Cerebellar nuclear complex (tissue), 1 donor: ENCODE results near the gene RIN3.

Source experiments
- DNase-seq, 2 experiments: peaks; one replicate each; lab custom pipeline; 2025; lab: John Stamatoyannopoulos, UW

Gene RIN3, protein sequence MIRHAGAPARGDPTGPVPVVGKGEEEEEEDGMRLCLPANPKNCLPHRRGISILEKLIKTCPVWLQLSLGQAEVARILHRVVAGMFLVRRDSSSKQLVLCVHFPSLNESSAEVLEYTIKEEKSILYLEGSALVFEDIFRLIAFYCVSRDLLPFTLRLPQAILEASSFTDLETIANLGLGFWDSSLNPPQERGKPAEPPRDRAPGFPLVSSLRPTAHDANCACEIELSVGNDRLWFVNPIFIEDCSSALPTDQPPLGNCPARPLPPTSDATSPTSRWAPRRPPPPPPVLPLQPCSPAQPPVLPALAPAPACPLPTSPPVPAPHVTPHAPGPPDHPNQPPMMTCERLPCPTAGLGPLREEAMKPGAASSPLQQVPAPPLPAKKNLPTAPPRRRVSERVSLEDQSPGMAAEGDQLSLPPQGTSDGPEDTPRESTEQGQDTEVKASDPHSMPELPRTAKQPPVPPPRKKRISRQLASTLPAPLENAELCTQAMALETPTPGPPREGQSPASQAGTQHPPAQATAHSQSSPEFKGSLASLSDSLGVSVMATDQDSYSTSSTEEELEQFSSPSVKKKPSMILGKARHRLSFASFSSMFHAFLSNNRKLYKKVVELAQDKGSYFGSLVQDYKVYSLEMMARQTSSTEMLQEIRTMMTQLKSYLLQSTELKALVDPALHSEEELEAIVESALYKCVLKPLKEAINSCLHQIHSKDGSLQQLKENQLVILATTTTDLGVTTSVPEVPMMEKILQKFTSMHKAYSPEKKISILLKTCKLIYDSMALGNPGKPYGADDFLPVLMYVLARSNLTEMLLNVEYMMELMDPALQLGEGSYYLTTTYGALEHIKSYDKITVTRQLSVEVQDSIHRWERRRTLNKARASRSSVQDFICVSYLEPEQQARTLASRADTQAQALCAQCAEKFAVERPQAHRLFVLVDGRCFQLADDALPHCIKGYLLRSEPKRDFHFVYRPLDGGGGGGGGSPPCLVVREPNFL

DNA sequence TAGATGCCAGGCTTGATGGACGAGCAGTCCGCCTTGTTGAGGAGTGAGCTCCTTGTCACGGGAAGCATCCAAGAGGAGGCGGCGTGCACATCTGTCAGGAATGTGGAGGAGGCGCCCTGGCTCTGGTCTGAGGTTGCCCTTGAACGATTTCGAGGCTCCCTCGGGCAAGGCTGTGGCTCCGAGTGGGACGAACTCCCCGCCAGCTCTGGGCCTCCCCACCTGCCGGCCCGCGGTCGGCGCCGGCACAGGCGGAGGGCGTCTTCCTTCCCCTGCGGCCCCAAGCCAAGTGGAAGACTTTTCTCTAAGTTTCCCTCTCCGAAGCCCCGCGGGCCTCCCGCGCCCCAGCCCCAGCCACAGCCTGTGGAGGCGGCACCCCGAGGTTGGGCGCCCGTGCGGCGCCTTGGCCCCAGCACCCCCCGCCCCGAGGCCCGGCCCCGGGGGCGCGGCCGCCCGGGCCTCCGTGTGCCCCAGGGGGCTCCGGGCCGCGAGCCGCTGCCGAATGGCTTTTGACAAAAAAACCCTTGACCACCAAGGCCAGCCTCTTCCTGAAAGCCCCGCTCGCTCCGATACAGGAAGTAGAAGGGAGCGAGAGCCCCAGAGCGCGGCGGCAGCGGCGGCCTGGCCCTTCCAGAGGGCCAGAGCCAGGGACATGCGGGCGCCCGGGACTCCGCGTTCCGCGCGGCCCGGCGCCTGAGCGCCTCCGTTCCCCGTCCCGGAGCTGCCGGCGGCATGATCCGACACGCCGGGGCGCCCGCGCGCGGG, at the start of gene RIN3:
Gene RIN3 (plus strand): TSS at position 578 of the 762 bp plus-strand sequence. CDS start 152 bp downstream, at position 730.
- no peak for DNase-seq

DNA sequence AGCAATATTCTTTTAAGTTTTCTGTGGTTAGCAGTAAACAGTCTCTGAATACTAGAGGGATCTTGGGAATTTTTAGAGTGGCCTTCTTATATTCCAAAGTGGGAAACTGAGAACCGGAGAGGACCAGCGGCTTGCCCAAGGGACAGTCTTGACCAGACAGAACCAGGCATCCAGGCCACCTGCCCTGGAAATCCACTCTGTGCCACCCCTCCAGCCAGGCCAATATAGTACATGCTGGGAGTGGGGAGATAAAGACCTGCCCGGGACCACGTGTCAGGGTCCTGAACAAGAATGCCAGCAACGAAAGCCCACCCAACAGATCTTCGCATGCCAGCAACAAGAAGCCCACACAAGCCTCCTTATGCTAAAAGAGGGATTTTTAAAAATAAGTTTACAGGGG, 49.4 kb upstream of the RIN3 start:
- no peak for DNase-seq

DNA sequence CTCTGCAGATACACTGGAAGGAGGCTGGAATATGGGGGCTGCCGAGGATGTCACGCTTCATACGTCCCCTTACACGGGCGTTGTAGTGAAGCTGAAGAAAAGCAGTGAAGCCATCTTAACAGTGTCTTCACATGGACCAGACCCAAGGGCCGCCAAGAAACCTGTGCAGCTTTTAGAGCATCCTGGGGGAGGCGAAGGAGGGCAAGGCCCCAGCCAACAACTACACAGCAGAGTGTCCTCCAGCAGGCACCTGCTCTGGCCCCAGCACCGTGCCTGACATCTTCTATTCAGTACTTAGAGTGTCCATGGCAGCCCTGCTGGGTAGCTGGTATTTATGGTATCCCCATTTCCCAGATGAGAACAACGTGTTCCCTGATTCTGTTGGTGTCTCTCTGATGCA, 48.9 kb upstream of the RIN3 start:
- no peak for DNase-seq

DNA sequence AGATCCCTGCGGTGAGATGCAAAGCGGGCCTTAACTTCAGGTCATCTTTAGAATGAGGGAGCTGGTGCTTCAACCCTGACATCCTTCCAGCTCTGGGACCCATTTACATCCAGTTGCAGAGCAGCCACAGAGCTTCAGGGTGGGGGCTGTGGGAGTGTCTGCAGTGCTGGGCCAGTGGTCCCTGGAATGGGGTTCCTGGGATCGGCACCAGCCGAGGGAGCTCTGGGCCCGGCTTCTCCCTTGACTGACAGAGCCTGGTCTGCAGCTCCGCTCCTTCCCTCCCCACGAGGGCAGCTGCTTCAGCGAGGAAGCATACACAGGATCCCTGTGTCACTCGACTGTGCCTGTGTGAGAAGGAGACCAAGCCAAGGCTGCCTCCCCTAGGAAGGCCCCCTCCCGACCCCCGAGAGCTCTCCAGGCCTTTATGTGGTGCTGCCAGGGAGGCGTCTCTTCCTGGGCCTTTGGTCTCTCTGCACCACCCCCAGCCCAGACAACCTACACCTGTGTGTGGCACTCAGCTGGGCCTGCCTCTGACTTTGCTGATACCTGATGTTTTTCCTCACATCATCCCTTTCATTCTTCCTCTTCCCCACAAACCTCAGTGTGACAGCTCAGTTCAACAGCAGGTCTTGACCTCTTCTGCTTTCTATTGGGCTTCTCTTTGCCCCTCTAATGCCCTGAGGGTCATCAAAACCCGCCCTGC, 48.1 kb upstream of the RIN3 start:
- no peak for DNase-seq

DNA sequence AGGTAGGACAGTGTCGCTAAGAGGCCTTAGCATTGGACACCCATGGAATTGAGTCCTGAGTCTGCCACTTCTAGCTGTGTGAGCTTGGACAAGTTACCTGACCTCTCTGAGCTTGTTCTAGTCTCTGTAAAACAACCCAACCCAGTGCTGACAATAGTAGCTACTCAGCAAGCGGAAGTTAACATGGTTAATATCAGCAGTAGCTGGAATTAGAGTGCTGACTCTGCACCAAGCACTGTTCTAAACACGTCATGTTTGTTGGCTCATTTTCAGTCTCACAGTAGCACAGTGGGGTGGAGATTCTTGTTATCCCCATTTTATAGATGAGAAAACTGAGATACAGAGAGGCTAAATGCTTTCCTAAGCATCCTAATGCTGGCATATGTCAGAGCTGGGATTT, 47.5 kb upstream of the RIN3 start:
- no peak for DNase-seq

DNA sequence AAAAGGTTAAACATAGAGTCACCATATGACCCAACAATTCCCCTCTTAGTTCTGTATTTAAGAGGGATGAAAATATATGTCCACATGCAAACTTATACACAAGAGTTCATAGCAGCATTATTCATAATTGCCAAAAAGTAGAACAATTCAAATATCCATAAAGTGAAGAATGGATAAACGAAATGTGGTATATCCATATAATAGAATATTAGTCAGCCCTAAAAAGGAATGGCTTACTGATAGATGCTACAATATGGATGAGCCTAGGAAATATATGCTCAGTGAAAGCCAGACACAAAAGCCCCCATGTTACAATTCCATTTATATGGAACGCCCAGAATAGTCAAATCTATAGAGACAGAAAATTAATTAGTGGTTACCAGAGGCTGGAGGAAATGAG, 44.1 kb upstream of the RIN3 start:
- no peak for DNase-seq

DNA sequence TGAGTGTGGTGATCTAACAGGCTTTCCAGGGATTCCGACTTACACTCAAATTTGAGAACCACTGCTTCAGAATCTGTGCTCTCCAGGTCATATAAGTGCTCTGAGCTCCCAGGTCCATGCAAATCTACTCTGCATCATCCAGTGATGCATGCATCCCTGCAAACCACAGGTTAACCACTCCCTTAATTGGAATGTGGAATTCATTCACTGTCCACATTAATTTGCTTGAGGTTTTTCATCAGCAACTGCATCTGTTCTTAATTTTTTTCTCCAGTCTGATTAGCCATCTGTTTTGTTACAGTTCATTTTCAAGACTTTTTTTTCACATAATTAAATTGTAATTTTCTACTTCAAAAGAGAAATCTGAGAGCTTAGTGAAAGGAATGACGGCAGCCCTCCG, 43.4 kb upstream of the RIN3 start:
- DNase-seq, result no peak

DNA sequence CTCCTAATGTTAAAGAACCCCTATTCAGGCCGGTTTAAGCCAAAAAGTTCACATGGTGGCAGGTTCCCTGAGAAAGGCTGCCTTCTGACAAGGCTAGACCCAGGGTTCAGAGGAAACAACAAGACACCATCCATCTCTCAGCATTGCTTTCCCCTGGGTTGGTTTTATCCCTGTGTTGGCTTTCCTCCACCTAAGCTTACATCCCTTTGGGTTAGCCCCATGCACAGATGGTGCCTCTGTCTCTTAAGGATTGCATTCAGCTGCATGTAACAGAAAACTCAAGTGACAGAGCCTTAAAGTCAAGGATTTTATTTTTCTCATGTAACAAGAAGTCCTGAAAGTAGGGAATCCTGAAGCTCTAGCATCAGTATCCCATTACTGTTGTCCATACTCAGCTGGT, 42.8 kb upstream of the RIN3 start:
- DNase-seq, result no peak

DNA sequence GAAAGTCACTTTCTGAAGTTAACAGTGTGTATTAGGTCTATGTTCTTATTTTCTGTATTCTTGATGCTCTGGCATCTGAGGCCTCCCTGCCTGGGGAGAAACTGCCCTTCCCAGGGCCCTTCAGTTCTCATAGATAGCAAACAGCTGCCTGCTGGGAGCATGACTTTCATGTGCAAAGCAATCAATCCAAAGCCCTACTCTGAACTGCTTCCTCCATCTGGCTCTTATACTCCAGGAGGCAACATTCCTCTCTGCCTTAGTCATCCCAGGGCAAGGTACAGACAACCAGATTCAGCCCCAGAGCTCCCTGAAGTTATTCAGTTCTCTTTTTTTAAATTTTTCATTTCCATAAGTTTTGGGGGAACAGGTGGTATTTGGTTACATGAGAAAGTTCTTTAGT, 41.7 kb upstream of the RIN3 start:
- DNase-seq, result no peak

DNA sequence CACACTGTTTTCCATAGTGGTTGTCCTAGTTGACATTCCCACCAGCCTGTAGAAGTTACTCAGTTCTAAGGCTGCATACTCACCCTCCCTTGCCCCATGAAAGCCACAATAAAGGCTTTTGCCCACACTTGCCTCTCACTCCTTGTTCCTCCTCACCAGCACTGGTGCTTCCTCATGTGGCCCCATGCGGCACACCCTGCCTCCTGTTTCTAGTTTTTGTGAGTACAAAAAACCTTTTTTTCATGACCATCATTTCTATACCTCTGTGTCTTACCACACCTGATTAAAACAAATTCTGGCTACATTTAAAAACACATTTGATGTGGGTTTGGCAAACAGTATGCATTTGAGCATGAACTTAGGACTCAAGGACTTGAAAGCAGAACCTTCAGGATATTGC, 40.7 kb upstream of the RIN3 start:
- no peak for DNase-seq

DNA sequence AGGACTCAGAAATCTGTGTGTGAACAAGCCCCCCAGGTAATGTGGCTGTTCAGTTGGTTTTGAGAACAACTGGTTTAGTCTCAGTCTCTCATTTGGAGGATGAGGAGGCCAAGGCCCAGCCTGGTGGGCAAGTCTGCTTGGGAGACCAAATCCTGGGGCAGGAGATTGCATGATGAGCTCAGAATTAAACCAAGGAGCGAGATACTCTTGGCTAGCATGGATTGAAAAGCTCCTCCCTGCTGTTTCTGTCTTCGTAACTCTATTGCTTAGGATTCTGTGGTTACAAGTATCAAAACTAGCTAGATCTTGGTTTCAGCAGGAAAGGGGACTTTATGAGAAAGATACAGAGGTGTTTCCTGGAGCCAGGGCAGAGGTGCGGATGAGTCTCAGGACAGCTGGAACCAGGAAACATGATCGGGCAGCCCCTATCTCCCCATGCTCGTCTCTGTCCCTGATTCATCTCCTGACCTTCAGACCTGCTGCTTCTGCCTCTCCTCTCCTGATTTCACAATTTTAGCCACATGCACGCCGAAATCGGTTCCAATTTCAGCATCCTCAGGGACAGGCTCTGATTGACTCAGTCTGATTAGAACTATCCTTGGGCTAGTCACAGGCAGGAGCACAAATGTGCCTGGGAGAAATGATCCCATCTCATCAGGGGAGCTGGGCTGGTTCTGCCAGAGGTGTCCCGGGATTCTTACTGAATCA, 40.2 kb upstream of the RIN3 start:
- DNase-seq, result no peak

DNA sequence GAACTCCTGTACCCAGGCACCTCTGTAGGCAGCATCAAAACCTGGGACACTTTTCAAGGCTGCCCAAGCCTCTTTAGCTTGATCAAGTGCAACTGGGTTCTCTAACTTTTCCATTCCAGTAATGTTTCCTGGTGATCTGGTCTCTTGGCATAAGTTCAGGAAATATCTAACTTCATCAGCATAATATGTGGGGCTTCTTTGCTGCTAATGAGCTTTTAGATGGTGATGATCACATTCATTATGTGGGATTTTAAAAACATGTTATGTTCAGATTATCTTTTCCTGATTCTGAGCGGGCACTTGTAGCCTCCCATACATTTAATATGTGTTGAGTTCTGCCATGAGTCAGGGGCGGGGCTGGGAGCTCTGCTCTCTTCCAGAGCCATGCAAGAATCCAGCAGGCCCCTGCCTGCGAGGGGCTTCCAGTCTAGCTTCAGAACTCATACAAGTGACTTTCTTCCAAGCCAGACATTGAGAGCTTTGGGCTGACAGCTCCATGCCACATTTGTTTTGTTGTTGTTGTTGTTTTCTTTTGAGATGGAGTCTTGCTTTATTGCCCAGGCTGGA, 39.5 kb upstream of the RIN3 start:
- DNase-seq, result no peak

DNA sequence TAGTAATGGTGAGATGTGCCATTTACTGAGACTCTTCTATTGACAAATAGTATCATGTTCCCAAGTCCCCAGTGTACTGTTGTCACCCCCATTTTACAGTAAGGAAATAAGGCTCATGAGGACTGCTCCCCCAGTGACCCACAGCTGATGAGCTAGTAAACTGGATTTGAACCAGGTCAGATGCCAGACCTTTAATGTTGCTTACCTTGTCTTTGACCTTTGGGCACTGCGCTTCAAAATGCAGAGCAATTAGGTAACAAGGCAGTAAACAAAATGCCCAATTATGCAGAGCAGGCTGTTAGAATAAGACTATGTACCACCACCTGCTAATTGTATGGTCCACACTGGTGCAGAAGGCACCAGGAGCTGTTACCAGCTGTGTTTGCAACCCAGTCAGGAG, 38.5 kb upstream of the RIN3 start:
- DNase-seq, result no peak

DNA sequence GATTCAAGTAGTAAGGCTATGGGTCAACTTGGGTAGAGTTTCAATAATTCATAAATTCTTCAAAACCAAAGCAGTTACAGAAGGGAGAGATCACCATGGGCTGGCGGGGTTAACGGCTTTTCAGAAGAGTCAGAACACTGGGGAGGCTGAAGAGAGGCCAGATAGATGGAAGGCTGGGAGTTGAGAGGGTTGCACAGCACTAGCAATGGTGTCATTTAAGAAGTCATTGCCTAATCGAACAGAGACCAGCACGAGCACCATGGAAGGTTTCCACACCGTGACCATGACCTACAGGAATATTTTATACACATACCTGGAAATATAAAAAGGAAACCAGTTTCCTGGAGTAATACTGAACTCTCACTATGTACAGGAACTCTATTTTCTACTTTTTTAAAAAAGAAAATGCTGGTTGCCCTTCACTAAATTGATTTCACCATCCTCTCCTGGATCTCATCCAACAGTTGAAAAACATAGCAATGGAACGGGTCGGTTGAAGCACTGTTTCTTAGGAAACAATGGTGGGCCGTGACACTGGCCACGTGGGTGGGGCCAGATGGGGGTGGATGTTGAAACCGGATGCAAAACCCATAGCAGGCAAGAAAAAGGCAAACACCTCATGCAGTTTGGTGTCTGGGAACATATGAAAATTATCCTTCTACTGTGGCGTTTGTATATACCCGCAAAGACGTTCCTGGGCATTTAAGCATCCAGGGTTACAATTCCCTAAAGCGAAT, 38.0 kb upstream of the RIN3 start:
- DNase-seq, result no peak

DNA sequence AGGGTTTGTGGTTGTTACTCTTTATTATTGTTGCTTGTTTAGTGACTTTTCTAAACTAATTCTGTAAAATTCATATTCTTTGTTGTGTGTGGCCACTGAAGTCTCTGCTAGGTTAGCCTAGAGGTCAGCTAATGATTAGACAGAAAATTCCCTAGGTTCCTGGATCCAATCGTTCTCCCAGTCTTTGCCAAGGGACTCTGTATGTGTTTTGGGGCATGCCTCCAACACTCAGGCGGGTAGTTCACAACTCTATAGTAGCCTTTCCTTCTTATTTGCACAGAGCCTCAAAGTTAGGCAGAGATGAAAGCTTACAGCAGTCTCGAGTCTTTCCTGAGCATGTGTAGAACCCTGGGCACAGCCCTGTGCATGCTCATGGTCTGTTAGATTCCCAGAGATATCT, 32.7 kb upstream of the RIN3 start:
- no peak for DNase-seq

DNA sequence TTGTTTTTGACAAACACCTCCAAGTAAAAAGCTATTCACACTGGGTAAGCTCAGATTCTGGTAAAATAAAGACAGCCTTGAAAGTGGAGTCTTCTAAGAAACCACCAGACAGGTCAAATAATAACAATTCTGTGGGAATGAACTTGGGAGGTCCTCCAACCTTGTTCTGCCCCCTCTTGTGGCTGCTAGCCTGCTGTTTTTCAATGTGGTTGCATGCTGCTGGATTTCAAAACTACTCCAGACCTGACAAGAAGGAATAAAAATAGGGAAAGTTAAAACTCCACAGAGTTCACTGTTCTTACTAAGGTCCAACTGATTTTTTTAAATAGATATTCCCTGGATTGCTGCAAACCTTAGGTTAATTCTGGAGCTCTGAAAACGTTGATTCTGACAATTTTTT, 32.2 kb upstream of the RIN3 start:
- no peak for DNase-seq

DNA sequence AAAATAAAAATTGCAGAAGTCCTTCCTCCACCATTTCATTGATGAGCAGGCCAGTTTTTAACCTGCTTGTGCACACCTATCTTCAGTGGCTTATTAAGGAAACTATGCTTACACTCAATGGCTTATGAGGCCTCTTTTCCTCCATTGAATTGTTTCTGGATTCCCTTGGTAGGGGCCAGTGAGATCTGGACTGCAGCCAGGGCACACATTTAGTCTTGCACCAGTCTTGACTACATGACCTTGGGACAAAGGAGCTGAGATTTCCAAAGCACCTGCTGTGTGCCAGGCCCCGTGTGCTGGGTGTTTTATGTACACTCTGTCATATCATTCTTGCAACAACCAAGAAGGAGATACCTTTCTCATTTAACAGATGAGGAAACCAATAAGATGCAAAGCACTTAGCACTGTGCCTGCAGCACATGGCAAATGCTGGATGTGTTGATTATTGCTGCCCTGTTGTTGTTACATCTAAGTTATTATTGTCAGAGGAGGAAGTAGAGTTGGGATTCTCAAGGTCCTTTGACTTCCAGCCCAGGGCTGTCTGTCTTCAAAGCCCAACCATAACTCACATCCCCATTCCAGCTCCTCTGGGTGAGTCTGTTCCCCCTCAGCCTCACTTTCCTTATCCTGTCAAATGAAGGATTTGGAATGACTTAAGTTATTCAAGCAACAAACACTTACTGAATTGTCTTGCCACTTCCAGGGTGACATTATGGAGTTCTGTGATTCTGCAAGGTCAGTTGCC, 31.6 kb upstream of the RIN3 start:
- no peak for DNase-seq

DNA sequence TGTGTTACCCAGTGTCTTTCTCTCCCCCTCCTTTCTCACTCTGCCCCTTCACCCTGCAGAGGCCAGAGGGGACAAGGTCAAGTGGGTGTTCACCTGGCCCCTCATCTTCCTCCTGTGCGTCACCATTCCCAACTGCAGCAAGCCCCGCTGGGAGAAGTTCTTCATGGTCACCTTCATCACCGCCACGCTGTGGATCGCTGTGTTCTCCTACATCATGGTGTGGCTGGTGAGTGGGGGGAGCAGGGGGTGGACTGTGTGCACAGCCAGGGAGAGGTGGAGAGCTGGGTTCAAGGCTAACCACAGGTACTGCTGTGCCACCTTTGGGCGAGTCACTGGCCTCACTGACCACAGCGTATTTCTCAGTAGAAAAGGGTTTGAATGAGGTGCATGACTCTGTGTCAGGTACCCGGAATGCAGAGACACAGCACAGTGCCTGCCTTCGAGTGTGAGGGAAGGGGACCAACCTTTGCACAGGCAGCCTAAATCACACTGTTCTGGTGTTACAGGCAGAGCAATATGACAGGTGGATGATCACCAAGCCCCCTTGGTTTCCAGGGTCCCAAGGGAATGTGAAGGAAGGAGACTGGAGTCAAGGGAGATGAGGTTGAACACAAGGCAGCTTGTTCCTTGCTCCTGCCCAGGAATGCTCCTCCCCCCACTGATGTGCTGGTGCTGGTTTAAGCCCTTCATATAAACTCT, 30.8 kb upstream of the RIN3 start:
- no peak for DNase-seq
